GM19463 (cell line): Measurements from ENCODE around the gene UQCRH.
"Not testable (repeated sequence)": the region's sequence is repeated elsewhere in the genome, so short reads cannot be mapped to it uniquely, and the experiment has no call there.

Source experiments
- ATAC-seq: cut with Tn5 transposase; IDR thresholded peaks from one replicate; pipeline ENCODE4 v1.9.1; 2021; ENCODE audit warnings: mild to moderate bottlenecking, moderate library complexity; ENCODE audit not compliant: unreplicated experiment

The UQCRH gene

GRCh38 chr1:46298387-46298786, 5.1 kb upstream of the UQCRH start:
- no peak for ATAC-seq

GRCh38 chr1:46300673-46301405, 2.7 kb upstream of the UQCRH start:
- ATAC-seq, result no peak

- no peak for ATAC-seq
Measured at GRCh38 chr1:46301406-46301807, 2.1 kb upstream of the UQCRH start.

GRCh38 chr1:46301808-46302640, 1.5 kb upstream of the UQCRH start:
- ATAC-seq, result no peak

GRCh38 chr1:46302641-46303037, 859 bp upstream of the UQCRH start:
- ATAC-seq, result peak; percentile 4

GRCh38 chr1:46303872-46304326, 401 bp downstream of the UQCRH start:
- no peak for ATAC-seq

GRCh38 chr1:46306159-46306530, 2.6 kb downstream of the UQCRH start:
- no peak for ATAC-seq

- no peak for ATAC-seq
Measured at GRCh38 chr1:46309401-46310159, 6.1 kb downstream of the UQCRH start.

GRCh38 chr1:46310321-46310720, 6.8 kb downstream of the UQCRH start:
- no peak for ATAC-seq

- no peak for ATAC-seq
Measured at GRCh38 chr1:46315669-46316403, 12.3 kb downstream of the UQCRH start.

GRCh38 chr1:46317323-46317722, 13.8 kb downstream of the UQCRH start:
- no peak for ATAC-seq

GRCh38 chr1:46319301-46319700, 15.8 kb downstream of the UQCRH start:
- not testable (repeated sequence) for ATAC-seq

GRCh38 chr1:46319960-46320914, 16.7 kb downstream of the UQCRH start:
- not testable (repeated sequence) for ATAC-seq

GRCh38 chr1:46322191-46322590, 18.7 kb downstream of the UQCRH start:
- ATAC-seq, result not testable (repeated sequence)

GRCh38 chr1:46325285-46326076, 22.0 kb downstream of the UQCRH start:
- not testable (repeated sequence) for ATAC-seq

- not testable (repeated sequence) for ATAC-seq
Measured at GRCh38 chr1:46328182-46328581, 24.7 kb downstream of the UQCRH start.

GRCh38 chr1:46329807-46330206, 26.3 kb downstream of the UQCRH start:
- ATAC-seq, result not testable (repeated sequence)

GRCh38 chr1:46330381-46330780, 26.9 kb downstream of the UQCRH start:
- not testable (repeated sequence) for ATAC-seq
